Inferior parietal cortex (tissue), 1 donor: ENCODE results near the gene TACC2.

Experiments
- DNase-seq: peaks from one replicate; pipeline ENCODE4 v3.0.0-alpha.2; 2016; ENCODE audit errors: extremely low spot score

Gene TACC2

DNA sequence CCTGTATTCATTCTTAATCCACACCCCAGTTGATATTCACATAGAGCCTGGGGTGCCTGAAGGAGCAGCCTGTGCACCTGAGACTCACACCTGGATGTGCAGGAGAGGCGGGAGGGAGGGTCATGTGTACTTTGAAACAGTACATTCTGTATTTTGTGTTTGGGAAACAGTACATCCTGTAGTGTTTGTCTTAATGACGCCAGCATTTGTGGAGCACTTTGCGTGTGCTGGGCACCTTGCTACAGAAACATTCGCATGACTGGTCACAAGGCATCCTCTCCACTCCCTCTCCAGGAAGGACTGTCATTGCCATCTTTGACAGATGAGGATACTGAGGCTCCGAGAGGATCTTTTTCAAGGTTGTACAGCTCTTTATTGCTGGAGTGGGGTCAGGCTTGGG lies 132.1 kb downstream of the TACC2 start:
- DNase-seq = no peak

- no peak for DNase-seq
These were observed 133.5 kb downstream of the TACC2 start for GRCh38 chr10:122122493-122122892.

DNA sequence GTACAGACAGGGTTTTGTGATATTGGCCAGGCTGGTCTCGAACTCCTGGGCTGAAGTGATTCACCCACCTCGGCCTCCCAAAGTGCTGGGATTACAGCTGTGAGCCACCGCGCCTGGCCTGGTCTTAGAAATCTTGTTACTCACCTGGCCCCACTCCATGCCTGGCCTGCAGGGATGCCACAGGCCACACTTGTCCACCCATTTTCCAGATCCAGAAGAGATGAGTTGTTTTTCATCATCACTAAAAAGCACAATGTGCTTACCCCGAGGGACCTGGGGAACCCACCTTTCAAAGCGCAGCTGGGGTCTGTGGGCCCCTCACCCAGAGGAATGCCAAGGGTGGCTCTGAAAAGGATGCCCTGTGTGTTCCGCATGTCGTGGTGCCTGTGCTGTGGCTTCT lies 134.2 kb downstream of the TACC2 start:
- no peak for DNase-seq

DNA sequence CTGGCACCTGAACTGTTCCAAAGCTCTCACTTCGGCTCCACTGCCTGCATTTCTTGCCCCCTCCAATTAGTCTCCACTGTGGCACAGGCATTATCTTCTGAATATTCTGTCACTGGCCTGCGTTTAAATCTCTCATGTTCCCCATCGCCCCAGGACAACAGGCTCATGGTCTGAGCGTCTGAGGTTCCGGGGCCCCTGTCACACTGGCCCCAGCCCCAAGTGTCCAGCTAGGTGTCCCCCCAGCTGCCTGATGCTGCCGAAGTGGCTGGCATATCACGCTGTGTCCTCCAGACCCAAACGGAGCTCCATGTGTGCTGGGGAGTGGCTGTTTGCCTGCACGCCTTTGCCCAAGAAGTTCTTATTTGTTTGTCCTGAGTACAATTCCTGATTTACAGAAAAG lies 135.4 kb downstream of the TACC2 start:
- no peak for DNase-seq

DNA sequence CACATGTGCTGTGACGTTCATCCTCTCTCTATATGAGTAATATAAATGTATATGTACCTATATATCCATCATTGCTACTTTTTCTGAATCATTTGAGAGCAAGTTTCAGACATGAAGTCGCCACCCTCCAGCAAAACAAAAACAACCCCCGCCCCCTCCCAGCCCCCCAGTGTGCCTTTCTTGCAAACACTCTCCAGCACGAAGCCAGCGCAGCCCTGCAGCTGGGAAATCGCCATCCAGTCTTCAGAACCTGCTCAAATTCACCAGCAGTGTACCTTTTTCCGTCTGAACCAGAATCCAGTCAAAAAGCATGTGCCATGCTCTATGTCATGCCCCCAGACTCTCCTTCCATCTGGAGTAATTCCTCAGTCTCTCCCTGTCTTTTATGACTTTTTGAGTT lies 135.8 kb downstream of the TACC2 start:
- no peak for DNase-seq

GRCh38 chr10:122126763-122127659 lies 138.0 kb downstream of the TACC2 start:
- no peak for DNase-seq

DNA sequence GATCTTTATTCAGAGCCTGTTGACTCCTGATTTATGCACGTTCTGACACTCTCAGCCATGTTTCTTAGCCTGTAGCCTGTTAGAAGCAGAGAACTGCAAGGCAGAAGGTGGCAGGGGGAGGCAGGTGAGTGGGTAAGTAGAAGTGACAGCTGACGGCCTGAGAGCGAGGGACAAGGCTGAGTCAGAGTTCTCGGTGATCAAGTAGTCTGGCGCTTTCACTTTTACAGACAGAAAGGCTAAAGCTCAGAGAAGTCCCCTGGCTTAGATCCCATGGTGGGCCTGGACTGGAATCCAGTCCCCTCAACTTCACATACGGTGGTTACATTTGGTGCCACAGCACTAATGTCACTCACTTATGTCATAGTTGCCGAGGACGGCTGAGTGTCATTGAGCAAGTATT lies 139.0 kb downstream of the TACC2 start:
- no peak for DNase-seq

- DNase-seq = no peak
These were observed 139.4 kb downstream of the TACC2 start for GRCh38 chr10:122128357-122128756.

DNA sequence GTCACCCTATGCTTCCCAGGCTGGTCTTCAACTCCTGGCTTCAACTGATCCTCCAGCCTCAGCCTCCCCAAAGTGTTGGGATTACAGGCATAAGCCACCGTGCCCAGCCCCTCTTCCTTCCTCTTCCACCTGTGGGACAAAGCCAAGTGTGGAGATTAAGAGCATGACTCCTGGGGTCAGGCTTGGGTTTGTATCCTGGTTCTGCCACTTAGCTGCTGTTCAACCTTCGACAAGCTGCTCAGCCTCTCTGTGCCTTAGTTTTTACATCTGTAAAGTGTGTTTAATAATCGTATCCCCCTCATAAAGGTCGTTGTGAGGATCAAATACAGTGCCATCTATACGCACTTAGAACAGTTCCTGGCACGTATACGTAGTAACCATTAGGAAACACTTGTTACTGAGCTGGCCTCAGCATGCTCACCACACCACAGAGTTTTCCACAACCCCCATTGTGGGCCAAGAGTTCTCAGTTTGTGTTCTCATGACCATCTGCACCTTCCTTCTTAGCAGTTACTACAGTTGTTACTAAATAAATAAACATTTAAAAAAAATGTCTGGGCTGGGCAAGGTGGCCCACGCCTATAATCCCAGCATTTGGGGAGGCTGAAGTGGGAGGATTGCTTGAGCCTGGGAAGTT lies 141.6 kb downstream of the TACC2 start:
- DNase-seq = no peak

- no peak for DNase-seq
These were observed 143.4 kb downstream of the TACC2 start for GRCh38 chr10:122132331-122132755.

DNA sequence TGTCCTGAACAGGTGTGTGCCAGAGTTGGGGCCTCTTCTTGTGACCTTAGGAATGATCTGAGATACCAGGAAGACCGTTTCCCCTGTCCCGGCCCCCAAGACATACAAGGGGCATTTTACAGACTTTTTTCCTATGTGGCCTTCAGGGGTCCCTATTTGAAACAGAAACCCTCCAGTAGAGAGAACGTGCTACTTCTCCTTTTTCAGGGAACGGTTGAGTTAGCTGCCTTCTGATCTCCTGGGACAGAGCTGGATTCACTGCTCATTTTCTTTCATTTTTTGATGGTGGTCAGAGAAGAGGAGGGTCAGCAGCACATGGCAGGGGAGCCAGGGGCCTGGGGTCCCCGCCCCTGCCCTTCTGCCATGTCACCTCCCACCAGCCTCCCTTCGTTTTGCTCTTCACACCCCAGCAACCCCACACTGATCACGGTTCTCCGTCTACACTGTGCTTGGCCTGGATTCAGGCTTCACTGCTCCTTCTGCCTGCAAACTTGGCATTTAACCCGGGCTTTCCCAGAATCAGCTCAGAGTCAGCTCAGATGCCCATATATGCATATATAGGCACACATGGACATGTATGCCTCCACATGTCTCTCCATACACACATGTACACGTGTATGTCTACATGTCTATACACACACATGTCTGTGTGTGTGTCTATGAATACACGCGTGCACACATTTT lies 144.1 kb downstream of the TACC2 start:
- no peak for DNase-seq

DNA sequence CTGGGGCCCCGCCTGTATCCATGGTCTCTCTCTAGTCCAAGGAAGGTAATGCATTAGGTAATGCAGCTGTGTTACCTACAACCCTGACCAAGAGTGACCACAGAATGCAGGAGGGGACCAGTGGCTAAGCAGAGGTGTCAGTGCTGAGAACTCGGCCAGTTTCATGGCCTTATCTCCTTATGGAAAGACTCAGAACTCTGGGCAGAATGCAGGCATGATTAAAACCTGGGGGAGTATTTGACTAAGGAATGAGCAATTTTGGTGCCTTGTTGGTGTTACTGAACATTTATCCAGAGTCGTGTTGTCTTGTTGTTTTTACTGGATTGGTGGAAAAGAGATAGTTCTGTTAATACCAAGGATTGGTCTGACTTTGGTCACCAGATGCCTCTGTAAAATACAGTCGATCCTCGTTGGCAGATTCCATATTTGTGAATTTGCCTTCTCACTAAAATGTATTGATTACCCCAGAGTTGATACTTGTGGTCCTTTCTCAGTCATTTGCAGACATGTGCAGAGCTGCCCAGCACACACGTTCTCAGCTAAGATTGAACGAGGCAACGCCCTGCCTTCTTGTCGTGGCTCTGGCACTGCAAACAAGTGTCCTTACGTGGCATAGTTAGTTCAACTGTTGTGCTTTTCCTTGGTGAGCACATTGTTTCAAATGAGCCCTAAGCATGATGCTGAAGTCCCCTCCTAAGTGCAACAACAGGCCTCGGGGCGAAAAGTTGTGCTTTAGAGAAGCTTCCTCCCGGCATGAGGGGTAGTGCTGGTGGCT lies 146.5 kb downstream of the TACC2 start:
- no peak for DNase-seq

DNA sequence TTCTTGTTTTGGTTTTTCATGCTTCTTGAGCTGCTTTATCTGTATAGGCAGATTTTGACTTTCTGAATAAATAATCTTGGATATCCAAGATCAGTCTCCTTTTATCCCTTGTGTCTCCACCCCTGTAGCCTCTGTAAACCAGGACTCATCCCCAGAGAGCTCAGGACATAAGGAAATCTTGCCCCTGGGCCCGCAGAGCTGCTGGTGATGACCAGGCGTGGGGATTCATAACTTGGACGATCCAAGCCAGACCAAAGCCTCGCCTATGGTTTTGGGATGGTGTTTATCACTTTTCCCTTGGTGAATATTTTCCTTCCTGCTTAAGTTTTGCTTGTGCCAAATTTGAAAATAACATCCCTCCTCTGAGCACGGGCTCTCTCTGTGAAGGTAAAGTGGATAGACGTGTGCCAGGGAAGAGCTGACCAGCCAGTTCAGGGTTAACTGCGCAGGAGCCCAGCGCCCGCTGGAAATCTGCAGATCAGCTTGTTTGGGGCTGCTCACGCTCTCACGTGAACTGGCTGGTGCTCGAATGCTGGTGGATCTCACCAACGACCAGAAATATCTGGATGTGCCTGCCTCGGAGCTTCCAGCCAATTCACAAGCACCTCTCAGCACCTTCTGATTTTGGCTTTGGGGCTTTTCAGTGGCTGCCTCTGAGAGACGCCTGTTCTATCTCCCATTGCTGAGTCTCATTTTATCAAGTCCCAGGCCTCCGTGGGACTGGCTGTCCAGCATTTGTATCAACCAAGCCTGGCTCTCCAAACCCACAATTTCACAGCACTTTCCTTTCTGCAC lies 150.1 kb downstream of the TACC2 start:
- no peak for DNase-seq

DNA sequence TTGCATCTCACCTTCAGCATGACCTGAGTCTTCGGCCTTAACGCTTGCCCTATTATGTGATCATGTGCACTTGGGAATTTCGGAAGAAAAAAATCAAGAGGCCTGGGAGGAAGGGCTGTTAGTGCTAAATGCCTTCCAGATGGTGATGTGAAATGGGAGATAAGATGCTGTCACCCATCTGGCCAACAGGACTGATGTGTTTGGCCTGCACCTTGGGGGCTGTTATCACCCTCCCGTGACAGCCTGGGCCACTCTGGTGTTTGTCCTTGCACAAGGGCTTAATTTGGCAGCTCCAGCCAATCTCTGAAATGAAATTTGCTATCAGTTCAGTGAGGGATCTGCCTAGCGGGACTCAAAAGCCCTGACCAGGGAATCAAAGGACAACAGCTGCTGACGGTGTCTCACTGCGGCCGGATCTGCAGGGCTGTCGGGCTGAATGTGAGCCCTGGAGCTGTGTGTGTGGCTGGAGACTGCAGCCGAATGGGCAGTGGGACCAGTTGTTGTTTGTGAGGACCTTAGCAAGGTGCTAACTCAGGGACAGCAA lies 150.7 kb downstream of the TACC2 start:
- DNase-seq = no peak

DNA sequence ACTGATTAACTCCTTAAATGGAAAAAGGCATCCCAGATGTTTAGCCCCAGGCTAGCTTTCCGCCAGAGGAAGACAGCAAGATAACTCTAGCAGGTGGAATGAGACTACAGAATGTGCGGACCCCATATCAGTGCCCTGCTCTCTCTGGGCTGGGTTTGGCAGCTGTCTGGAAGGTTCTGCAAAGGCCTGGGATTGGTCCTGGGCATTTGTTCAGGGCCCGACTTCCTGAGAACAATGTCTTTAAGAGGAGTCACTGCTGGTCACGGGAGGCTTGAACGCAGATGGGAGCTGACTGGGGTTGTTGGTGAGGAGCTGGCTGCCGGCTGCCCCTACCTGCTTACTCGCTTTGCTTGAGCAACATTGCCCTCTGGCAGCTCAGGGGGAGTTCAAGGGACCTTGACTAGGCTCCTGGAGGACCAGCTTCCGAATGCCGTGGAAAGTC lies 151.5 kb downstream of the TACC2 start:
- no peak for DNase-seq

DNA sequence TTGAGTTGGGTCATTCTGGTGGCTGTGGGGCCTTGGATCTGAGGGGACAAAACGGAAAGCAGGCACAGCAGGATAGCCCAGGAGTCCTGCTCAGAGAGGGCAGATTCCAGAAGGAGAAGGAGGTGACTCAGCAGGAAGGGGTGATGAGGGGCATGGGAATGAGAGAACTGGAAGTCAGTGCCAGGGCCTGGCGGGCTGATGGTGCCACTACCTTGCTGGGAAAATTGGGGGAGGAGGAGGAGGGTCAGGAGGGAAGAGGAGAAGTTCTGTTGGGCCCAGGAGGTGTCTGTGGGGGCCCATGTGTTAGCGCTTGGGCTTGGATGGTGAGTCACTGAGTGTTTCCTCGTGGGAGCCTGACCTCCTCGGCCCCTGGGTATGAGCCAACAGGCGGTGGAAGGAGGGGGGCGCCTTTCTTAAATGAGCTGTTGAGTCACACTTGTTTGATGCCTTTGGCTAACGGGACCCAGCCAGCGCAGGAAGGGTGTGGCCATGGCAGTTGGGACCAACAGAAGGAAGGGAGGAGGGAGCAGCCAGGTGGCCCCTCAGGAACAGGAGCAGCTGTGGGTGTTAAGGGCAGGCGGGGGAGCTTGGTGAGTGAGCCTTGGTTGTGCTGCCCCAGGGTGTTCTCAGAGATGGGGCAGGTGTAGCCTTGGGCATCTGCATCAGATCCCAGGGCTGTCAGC lies 152.1 kb downstream of the TACC2 start:
- DNase-seq = no peak

DNA sequence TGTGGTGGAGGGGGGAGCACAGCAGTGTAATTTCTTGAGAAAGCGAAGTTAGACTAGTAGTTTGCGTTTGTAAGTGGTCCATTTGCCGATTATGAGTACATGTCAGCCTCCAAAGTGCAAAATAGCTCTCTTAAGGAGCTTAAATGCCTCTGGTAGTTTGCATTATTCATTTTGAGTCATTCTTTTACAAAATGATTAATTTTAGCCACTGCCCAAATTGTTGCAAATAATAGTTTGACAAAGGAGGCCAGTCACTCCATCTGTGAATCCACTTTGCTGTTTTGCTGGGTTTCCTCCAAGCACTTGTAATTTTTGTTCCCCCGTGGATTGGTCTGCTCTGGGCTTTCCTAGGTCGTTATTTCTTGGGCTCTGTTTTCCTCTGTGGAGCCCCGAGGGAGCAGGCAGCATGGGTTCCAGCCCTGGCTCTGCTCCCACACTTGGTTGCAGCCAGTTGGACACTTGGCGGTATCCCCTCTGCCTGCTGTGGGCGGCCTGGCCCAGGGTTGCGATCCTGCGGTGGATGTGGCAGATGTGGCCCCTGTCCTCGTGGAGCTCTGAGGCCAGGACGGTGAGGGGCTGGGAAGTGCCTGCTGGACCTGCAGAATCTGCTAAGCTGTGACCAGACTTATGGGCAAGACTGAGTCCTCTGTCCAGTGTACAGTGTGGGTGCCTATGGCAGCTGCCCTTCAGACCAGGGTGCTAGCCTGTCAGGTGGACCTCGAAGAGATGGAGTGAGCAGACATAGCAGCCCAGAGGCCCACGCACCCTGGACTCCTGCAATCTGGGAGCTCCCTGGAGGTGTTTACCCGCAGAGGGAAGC lies 153.1 kb downstream of the TACC2 start:
- no peak for DNase-seq

DNA sequence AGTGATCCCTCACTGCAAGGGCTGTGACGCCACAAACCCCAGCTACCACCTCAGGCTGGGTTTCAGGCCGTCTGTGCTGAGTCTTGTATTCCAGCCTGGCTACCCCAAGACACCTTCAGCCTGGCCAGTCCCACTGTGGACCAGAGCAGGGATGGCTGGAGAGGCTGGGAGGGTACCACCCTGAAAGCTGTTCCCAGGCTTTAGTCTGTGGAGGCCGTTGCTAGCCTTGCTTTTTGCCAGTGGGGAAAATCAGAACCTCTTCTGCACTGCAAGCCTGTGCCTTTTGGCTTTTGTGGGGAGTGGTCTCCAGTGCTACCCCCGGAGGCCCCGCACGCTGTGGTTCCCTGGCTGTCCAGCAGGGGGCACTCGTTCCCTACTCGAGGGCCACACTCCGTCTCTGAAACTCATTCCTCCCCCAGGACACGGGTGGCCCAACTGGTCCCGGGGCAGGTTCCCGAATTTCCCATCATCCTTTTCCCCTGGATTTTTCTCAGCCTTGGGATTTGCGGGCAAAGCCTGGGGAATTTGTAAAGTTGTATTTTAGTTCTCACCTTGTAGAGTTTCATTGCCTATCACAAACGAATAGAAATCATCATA lies 153.8 kb downstream of the TACC2 start:
- peak; percentile 73 for DNase-seq
